ENCODE measurements around the gene CHST14. TPM values are rescaled to one million over a fixed set of nuclear protein-coding genes. Genes with fewer than 3 reads are reported as not detected.
A peak's percentile ranks its signal among the peaks of the same experiment; 100 is the strongest.

Gene CHST14
- total RNA-seq, 6 experiments from 2014 or later = 2.9 to 5.7 (median 4.8) TPM

DNA sequence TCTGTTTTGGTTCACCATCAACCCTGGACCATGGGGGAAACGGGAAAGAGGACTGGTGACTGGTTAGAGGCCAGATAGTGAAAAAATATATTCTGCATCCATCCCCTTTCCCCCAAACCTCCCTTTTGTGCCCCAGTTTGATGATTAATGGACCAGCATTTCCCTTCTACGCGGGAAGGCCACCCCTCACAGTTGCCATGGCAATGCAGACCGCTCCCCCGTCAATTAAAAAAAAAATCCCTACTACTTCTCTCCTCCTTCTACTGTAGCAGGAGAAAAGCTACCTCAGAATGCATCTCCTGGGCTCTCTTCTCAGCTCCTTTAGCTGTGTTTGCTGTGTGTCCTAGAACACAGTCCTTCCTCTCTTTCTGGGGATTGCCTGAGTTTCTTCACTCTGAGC lies 26.0 kb upstream of the CHST14 start:
- intact Hi-C loops (cut with DNase I) = no loop called here
- DNase-seq = no peak
- H3K27ac ChIP-seq = no peak overlapping the region
- TF ChIP-seq, protein P1, sequence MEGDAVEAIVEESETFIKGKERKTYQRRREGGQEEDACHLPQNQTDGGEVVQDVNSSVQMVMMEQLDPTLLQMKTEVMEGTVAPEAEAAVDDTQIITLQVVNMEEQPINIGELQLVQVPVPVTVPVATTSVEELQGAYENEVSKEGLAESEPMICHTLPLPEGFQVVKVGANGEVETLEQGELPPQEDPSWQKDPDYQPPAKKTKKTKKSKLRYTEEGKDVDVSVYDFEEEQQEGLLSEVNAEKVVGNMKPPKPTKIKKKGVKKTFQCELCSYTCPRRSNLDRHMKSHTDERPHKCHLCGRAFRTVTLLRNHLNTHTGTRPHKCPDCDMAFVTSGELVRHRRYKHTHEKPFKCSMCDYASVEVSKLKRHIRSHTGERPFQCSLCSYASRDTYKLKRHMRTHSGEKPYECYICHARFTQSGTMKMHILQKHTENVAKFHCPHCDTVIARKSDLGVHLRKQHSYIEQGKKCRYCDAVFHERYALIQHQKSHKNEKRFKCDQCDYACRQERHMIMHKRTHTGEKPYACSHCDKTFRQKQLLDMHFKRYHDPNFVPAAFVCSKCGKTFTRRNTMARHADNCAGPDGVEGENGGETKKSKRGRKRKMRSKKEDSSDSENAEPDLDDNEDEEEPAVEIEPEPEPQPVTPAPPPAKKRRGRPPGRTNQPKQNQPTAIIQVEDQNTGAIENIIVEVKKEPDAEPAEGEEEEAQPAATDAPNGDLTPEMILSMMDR (IDR thresholded peaks at IDR 0.05) = no peak
- no peaks in the 10 kb centered on the region for H3K36me3 ChIP-seq
- 65% methylated on average over 4 of the region's 5 CpGs for WGBS (ENCODE audit: insufficient coverage, low coverage, low lambda C conversion rate, missing lambda C conversion rate)
- no peaks in the 10 kb centered on the region for H3K27me3 ChIP-seq
- no peak overlapping the region for H3K4me3 ChIP-seq
- peaks cover 0 to 4% (median 0%) of the 10 kb centered on the region in 4 donors for H3K4me1 ChIP-seq
- no peak for ATAC-seq
- no peaks in the 10 kb centered on the region for H3K9me3 ChIP-seq

DNA sequence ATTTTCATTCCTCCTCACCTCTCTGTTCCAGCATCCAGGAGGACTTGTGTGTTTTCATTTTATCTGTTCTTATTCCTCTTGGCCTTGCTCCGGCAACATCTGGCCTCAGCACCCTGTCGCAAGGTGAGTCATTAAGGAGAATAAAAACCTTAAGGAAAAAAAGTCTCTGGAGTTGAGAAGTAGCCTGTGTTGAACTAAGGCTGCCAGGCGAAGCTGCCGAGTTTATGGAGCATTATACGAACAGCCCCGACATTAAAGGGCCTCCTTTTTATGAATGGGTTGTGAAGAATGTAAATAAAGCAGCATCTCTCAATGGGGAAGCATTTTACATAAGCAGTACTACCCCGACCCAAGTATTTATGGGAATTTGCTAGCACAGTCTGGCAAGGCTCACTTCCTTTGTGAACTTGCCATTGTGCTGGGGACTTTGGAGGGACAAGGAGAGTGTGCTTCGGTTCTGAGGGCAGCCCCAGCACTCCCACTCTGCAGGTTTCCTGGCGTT lies 25.3 kb upstream of the CHST14 start:
- Histone ChIP-seq H3K9me3 (no peaks in the 10 kb centered on the region), H3K27me3 (no peaks in the 10 kb centered on the region), H3K36me3 (no peaks in the 10 kb centered on the region), H3K27ac (no peak overlapping the region), H3K4me3 (no peak overlapping the region), H3K4me1 (peaks cover 0 to 4% (median 0%) of the 10 kb centered on the region in 4 donors)
- DNase-seq = no peak
- ATAC-seq = no peak
- TF ChIP-seq, protein P1 (IDR thresholded peaks at IDR 0.05) = no peak
- TF ChIP-seq POLR2A (IDR thresholded peaks at IDR 0.05) = no peak
- 73% methylated on average over 6 of the region's 9 CpGs for WGBS (ENCODE audit: insufficient coverage, low coverage, low lambda C conversion rate, missing lambda C conversion rate)
- intact Hi-C loops (cut with DNase I) = no loop called here

DNA sequence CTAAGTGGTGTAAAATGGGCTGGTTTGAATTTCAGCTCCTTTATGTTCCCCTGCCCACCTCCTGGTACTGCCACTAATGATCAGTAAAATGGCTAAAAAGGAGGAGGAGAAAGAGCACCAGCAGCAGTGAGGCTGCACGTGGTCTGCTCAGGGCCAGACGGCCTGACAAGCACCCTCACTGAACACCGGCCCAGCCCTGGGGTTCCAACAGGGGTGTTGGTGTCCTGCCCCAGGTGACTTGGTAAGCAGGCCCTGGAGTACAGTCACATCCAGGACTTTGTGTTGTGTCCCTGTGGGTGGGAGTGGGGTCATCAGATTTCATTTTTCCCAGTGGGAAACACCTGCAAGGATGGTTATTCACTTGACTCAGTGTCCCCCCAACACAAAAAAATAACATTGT lies 24.6 kb upstream of the CHST14 start:
- intact Hi-C loops (cut with DNase I) = no loop called here
- H3K4me1 ChIP-seq = peaks cover 0 to 4% (median 0%) of the 10 kb centered on the region in 4 donors

DNA sequence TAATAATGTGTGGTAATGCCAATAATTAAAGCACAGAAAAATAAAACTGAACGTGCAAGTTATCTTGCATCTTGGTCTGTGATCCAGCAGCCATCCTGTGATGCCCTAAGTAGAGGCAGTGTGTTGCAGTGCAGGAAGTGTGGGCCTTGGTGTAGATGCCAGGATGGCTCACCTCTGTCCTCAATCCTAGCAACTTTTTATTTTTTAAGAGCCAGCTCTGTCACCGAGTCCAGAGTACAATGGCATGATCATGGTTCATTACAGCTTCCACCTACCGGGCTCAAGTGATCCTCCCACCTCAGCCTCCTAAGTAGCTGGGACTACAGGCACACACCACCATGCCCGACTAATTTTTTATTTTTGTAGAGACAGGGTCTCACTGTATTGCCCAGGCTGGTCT lies 22.4 kb upstream of the CHST14 start:
- ATAC-seq (peak in 1 of 4 donors; percentile 60), DNase-seq (no peak)
- Histone ChIP-seq H3K9me3 (no peaks in the 10 kb centered on the region), H3K4me1 (no peaks in the 10 kb centered on the region), H3K27ac (no peak overlapping the region), H3K4me3 (no peak overlapping the region), H3K36me3 (no peaks in the 10 kb centered on the region), H3K27me3 (no peaks in the 10 kb centered on the region)
- WGBS (ENCODE audit: insufficient coverage, low coverage, low lambda C conversion rate, missing lambda C conversion rate) = 71% methylated on average over 4 of the region's 4 CpGs
- TF ChIP-seq POLR2A (IDR thresholded peaks at IDR 0.05) = no peak
- TF ChIP-seq, protein P1 (IDR thresholded peaks at IDR 0.05) = no peak
- intact Hi-C loops (cut with DNase I) = no loop called here

More for the DNA sequence above, 24.6 kb upstream of the CHST14 start:
- Histone ChIP-seq H3K9me3 (no peaks in the 10 kb centered on the region), H3K36me3 (no peaks in the 10 kb centered on the region), H3K27ac (no peak overlapping the region), H3K27me3 (no peaks in the 10 kb centered on the region), H3K4me3 (no peak overlapping the region)
- ATAC-seq = no peak
- WGBS (ENCODE audit: insufficient coverage, low coverage, low lambda C conversion rate, missing lambda C conversion rate) = 90% methylated on average over 3 of the region's 3 CpGs
- TF ChIP-seq, protein P1 (IDR thresholded peaks at IDR 0.05) = no peak
- TF ChIP-seq POLR2A (IDR thresholded peaks at IDR 0.05) = no peak
- DNase-seq = no peak

DNA sequence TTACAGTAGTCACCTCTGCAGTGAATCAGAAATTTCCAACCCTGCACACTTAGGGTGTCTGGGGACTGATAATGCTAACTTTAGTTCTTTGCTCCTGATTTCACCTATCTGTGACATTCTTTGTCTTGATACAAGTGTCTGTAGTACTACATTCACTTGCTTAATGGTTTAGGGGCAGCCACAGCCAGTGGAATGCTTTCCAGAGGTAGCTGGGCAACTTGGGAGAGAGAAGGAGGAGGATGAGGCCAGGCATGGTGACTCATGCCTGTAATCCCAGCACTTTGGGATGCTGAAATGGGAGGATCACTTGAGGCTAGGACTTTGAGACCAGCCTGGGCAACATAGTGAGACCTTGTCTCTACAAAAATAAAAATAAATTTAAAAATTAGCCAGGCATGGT lies 21.5 kb upstream of the CHST14 start:
- no peak for ATAC-seq
- intact Hi-C loops (cut with DNase I) = no loop called here
- H3K27ac ChIP-seq = no peak overlapping the region
- H3K4me1 ChIP-seq = no peaks in the 10 kb centered on the region
- DNase-seq = no peak
- H3K36me3 ChIP-seq = no peaks in the 10 kb centered on the region
- TF ChIP-seq, protein P1 (IDR thresholded peaks at IDR 0.05) = no peak
- TF ChIP-seq POLR2A (IDR thresholded peaks at IDR 0.05) = no peak
- no peaks in the 10 kb centered on the region for H3K9me3 ChIP-seq
- H3K27me3 ChIP-seq = no peaks in the 10 kb centered on the region
- H3K4me3 ChIP-seq = no peak overlapping the region

All from right lobe of liver (tissue), 6 donors.